Spleen (tissue), 11 donors: Measurements from ENCODE around the gene PCF11. TPM values are rescaled to one million over a fixed set of nuclear protein-coding genes. Genes with fewer than 3 reads are reported as not detected.

ENCODE experiments used
- DNase-seq: peaks from one replicate; pipeline ENCODE4 v3.0.0-alpha.2; 2020
- H3K27ac ChIP-seq, 8 donors: fragments of 200-600 bp; sonication (generic) in 7 of 8; 1 replicate in 4 of 8; 2 replicates in 4 of 8; pipeline versions ENCODE4 v1.5.0 to v1.8.0; 2016 to 2021; ENCODE audit warnings: inconsistent platforms in 4 of 8, mild to moderate bottlenecking in 4 of 8, moderate library complexity in 1 of 8
- H3K27me3 ChIP-seq, 7 donors: fragments of 200-600 bp; sonication (generic) in 6 of 7; replicated peaks in 1 of 7; 1 replicate in 4 of 7; 2 replicates in 3 of 7; pipeline versions ENCODE4 v1.5.0 to v1.8.0; 2016 to 2021; ENCODE audit warnings: inconsistent platforms in 3 of 7, mild to moderate bottlenecking in 1 of 7
- H3K36me3 ChIP-seq, 6 donors: fragments of 200-600 bp; sonication (generic) in 5 of 6; 1 replicate in 4 of 6; 2 replicates in 2 of 6; pipeline versions ENCODE4 v1.5.0 to v1.8.0; 2016 to 2021; ENCODE audit warnings: inconsistent platforms in 2 of 6
- H3K4me1 ChIP-seq, 6 donors: fragments of 200-600 bp; sonication (generic) in 5 of 6; 1 replicate in 3 of 6; 2 replicates in 3 of 6; pipeline versions ENCODE4 v1.5.0 to v1.8.0; 2016 to 2021; ENCODE audit warnings: inconsistent platforms in 3 of 6
- H3K4me3 ChIP-seq, 8 donors: fragments of 200-600 bp; sonication (generic) in 7 of 8; 1 replicate in 4 of 8; 2 replicates in 4 of 8; pipeline versions ENCODE4 v1.5.0 to v1.8.0; 2016 to 2021; ENCODE audit warnings: inconsistent platforms in 4 of 8, mild to moderate bottlenecking in 4 of 8, moderate library complexity in 2 of 8
- H3K9me3 ChIP-seq, 8 donors: fragments of 200-600 bp; sonication (generic) in 7 of 8; 1 replicate in 4 of 8; 2 replicates in 4 of 8; pipeline versions ENCODE4 v1.5.0 to v1.8.0; 2016 to 2021; ENCODE audit warnings: inconsistent platforms in 4 of 8
- POLR2A ChIP-seq, 3 donors: fragments of 450-650 bp; IDR thresholded peaks; one replicate each; pipeline ENCODE4 v1.5.1; 2017; ENCODE audit warnings: antibody characterized with exemption in 3 of 3, mild to moderate bottlenecking in 1 of 3
- POLR2AphosphoS5 ChIP-seq, 3 donors: sonication (generic); formaldehyde crosslinking; IDR thresholded peaks; one replicate each; pipeline ENCODE4 v1.5.1; 2017; ENCODE audit warnings: antibody characterized with exemption in 3 of 3
- WGBS, 5 donors: extraction: QIAGEN DNeasy Blood & Tissue Kit in 3 of 5; methylation state at CpG; one replicate each; pipeline versions ENCODE4 v1.1.5 to v1.1.7; 2013 to 2018; 5-methylcytosine and 5-hydroxymethylcytosine counted together
- intact Hi-C: fragments of 100-400 bp; cut with DNase I; formaldehyde crosslinking; loops from one replicate; pipeline ENCODE4 v1.15.0; 2023; ENCODE audit warnings: low total_unique reads
- polyA plus RNA-seq, 3 donors: library from polyadenylated mRNA; stranded (reverse); fragments of 200-250 nt; gene quantifications; one replicate each; pipeline ENCODE4 v1.2.1, GENCODE V29; 2013
- total RNA-seq, 7 donors: library from RNA; depleted of rRNA in 3 of 7; stranded (reverse); fragments of >200 nt in 3 of 7; fragmentation: NEBNext Ultra II Directional in 4 of 7; extraction: Animal tissue kit (Norgen Biotek cat#: 25700) in 4 of 7; gene quantifications; one replicate each; pipeline versions ENCODE4 v1.1.0 to v1.2.1, GENCODE V29; 2016 to 2021
- TF ChIP-seq, protein P1 (sequence below), 11 experiments: fragments of 200-600 bp in 7 of 11; fragments of 450-650 bp in 4 of 11; sonication (generic) in 4 of 11; IDR thresholded peaks in 8 of 11; conservative IDR thresholded peaks in 3 of 11; 1 replicate in 7 of 11; 2 replicates in 4 of 11; pipeline versions ENCODE4 v1.4.0 to v1.8.0; 2016 to 2021; ENCODE audit warnings: antibody characterized with exemption in 11 of 11, inconsistent platforms in 4 of 11, mild to moderate bottlenecking in 1 of 11
- donor health status: healthy with polysubstance abuse.
- donor health status: DM: no; HTN: no; CAD: no; lungs with moderate emphysema.
- donor health status: DM: no; HTN: no; CAD: no.
- donor health status: Bipolar disorder and iron deficiency.
- donor health status: healthy.
- donor health status: DM: no; HTN: no; CAD: no.
- donor health status: DM: yes; HTN: yes; CAD: no.

PCF11 gene
- total and polyA plus RNA-seq, 10 donors = 34.4 to 120 (median 88.7) TPM

DNA sequence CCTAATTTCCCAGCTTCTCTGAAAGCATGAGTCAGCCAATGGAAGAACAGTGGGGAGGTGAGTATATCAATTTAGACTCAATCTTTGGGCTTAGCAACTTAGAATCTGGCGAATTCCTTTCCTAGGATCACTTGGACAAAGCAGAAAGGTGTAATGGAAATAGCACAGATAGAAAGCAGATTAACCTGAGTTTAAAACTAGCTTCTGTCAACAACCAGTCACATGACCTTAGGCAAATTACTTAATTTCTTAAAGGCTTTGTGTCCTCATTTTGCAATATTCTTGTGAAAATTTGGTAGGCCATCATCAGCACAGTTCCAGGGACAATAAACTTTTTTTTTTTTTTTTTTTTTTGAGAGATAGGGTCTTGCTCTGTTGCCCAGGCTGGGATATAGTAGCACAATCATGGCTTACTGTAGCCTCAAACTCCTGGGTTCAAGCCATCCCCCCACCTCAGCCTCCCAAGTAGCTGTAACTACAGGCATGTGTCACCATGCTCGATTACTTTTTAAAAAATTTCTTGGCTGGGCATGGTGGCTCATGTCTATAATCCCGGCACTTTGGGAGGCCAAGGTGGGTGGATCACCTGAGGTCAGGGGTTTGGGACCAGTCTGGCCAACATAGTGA is 40.8 kb upstream of the PCF11 start:
- 94 to 99% (median 98%) methylated on average over 3 of the region's 3 CpGs for WGBS, 5 donors
- intact Hi-C loops = no loop called here
- Histone ChIP-seq H3K4me3 (peak overlapping the region in 5 of 8 donors; percentile 35 to 65 (median 38)), H3K9me3 (no peaks in the 10 kb centered on the region), H3K36me3 (peaks cover 0 to 2% (median 0%) of the 10 kb centered on the region in 6 donors), H3K27me3 (no peaks in the 10 kb centered on the region), H3K4me1 (peaks cover 16 to 63% (median 37%) of the 10 kb centered on the region in 6 donors), H3K27ac (peak overlapping the region in 4 of 8 donors; percentile 79 to 84 (median 84))
- no peak for DNase-seq
- TF ChIP-seq POLR2A (IDR thresholded peaks at IDR 0.05) (no peak), POLR2AphosphoS5 (IDR thresholded peaks at IDR 0.05) (no peak)
- TF ChIP-seq, protein P1, sequence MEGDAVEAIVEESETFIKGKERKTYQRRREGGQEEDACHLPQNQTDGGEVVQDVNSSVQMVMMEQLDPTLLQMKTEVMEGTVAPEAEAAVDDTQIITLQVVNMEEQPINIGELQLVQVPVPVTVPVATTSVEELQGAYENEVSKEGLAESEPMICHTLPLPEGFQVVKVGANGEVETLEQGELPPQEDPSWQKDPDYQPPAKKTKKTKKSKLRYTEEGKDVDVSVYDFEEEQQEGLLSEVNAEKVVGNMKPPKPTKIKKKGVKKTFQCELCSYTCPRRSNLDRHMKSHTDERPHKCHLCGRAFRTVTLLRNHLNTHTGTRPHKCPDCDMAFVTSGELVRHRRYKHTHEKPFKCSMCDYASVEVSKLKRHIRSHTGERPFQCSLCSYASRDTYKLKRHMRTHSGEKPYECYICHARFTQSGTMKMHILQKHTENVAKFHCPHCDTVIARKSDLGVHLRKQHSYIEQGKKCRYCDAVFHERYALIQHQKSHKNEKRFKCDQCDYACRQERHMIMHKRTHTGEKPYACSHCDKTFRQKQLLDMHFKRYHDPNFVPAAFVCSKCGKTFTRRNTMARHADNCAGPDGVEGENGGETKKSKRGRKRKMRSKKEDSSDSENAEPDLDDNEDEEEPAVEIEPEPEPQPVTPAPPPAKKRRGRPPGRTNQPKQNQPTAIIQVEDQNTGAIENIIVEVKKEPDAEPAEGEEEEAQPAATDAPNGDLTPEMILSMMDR (IDR thresholded peaks at IDR 0.05 in 8 of 11, conservative IDR thresholded peaks at IDR 0.05 in 3 of 11) = no peak

DNA sequence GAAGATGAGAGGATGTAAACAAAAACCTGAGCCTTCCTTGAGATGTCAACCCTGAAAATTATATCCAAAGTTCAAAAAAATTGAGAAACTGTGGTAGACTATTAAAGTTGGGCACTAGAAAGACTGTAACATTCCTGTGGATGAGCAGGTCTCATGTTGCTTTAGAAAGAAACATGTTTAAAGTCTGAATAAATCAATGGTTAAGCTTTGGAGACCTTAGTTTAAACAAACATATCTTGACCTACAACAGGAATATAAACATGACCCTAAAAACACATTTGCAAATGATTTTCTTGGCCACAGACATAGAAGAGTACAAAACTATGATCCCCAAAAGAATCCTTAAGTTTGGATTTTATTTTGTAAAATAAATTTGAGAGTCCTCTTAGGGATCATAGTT is 38.1 kb upstream of the PCF11 start:
- TF ChIP-seq POLR2AphosphoS5 (IDR thresholded peaks at IDR 0.05) = no peak
- TF ChIP-seq POLR2A (IDR thresholded peaks at IDR 0.05) = no peak
- TF ChIP-seq, protein P1 (IDR thresholded peaks at IDR 0.05 in 8 of 11, conservative IDR thresholded peaks at IDR 0.05 in 3 of 11) = no peak
- no peak for DNase-seq
- Histone ChIP-seq H3K27ac (peak overlapping the region in 7 of 8 donors; percentile 34 to 84 (median 79)), H3K4me3 (no peak overlapping the region), H3K36me3 (no peaks in the 10 kb centered on the region), H3K9me3 (no peaks in the 10 kb centered on the region), H3K27me3 (no peaks in the 10 kb centered on the region), H3K4me1 (peaks cover 16 to 72% (median 37%) of the 10 kb centered on the region in 6 donors)
- intact Hi-C loops = no loop called here

DNA sequence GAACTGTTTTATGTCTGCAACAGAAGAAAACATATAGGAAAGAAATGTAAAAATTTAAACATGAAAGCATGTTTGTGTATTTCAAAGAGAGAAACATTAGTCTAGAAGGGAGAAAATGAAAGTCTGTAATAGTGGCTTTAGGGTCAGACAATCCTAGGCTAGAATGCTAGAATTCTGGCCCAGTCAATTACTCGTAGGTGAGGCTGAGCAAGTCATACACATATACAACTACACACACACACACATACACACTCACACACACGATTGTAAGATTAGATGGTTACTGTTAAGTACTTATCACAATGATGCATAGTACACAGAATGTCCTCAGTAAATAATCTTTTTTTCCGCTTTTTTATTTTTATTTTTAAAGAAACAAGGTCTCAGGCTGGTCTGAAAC is 37.7 kb upstream of the PCF11 start:
- 85 to 90% (median 88%) methylated on average over 3 of the region's 3 CpGs for WGBS, 5 donors
- peak overlapping the region in 4 of 8 donors; percentile 4 to 84 (median 84) for H3K27ac ChIP-seq
- H3K4me1 ChIP-seq = peaks cover 16 to 71% (median 37%) of the 10 kb centered on the region in 6 donors
- no peak for DNase-seq
- TF ChIP-seq, protein P1 (IDR thresholded peaks at IDR 0.05 in 8 of 11, conservative IDR thresholded peaks at IDR 0.05 in 3 of 11) = no peak
- TF ChIP-seq POLR2A (IDR thresholded peaks at IDR 0.05) = no peak
- TF ChIP-seq POLR2AphosphoS5 (IDR thresholded peaks at IDR 0.05) = no peak
- H3K4me3 ChIP-seq = no peak overlapping the region
- H3K9me3 ChIP-seq = no peaks in the 10 kb centered on the region
- no peaks in the 10 kb centered on the region for H3K36me3 ChIP-seq
- no peaks in the 10 kb centered on the region for H3K27me3 ChIP-seq
- intact Hi-C loops = no loop called here

DNA sequence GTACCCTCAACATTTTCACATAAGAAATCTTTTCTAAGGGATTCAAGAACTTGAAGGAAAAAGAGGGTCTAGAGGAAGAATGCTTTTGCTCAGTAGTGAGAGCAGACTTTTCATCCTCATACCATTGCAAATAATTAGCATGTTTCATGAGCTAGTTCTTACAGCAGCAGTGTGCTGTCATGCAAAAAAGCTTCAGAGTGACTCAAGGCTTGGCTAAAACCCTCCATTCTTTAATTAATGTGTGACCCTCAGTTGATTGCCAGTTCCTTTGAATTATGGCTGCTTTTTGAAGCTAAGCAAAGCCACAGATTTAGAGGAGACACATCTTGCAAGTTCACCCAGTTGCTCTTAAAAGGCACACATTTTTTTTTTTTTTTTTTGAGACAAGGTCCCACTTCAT is 36.6 kb upstream of the PCF11 start:
- DNase-seq = no peak
- no peaks in the 10 kb centered on the region for H3K27me3 ChIP-seq
- intact Hi-C loops = no loop called here

More for the DNA sequence above, 36.6 kb upstream of the PCF11 start:
- H3K4me1 ChIP-seq = peaks cover 16 to 60% (median 32%) of the 10 kb centered on the region in 6 donors
- H3K36me3 ChIP-seq = no peaks in the 10 kb centered on the region
- no peak overlapping the region for H3K27ac ChIP-seq
- H3K4me3 ChIP-seq = no peak overlapping the region
- no peaks in the 10 kb centered on the region for H3K9me3 ChIP-seq
- TF ChIP-seq, protein P1 (IDR thresholded peaks at IDR 0.05 in 8 of 11, conservative IDR thresholded peaks at IDR 0.05 in 3 of 11) = no peak
- TF ChIP-seq POLR2AphosphoS5 (IDR thresholded peaks at IDR 0.05) = no peak
- TF ChIP-seq POLR2A (IDR thresholded peaks at IDR 0.05) = no peak
